Skeletal muscle cell (primary cell): Measurements from ENCODE around the gene ALX3.
"Not testable (repeated sequence)": the region's sequence is repeated elsewhere in the genome, so short reads cannot be mapped to it uniquely, and the experiment has no call there.

ENCODE experiments used
- DNase-seq: peaks from one replicate; pipeline ENCODE4 v3.0.0-alpha.2; 2010; ENCODE audit warnings: low read depth
- H3K4me3 ChIP-seq: 2 replicates; pipeline ENCODE4 v1.5.1; 2011; ENCODE audit warnings: low read depth, mild to moderate bottlenecking, control low read depth, low read length, moderate library complexity

ALX3 gene

GRCh38 chr1:110051262-110051648, 19.2 kb downstream of the ALX3 start:
- no peak overlapping the region for H3K4me3 ChIP-seq
- DNase-seq: no peak

- no peak for DNase-seq
- no peak overlapping the region for H3K4me3 ChIP-seq
Measured at GRCh38 chr1:110050602-110051261, 19.7 kb downstream of the ALX3 start.

- DNase-seq: no peak
- no peak overlapping the region for H3K4me3 ChIP-seq
Measured at GRCh38 chr1:110049801-110050601, 20.5 kb downstream of the ALX3 start.

- no peak overlapping the region for H3K4me3 ChIP-seq
- no peak for DNase-seq
Measured at GRCh38 chr1:110048923-110049601, 21.4 kb downstream of the ALX3 start.

GRCh38 chr1:110048240-110048639, 22.2 kb downstream of the ALX3 start:
- DNase-seq: no peak
- H3K4me3 ChIP-seq: no peak overlapping the region

GRCh38 chr1:110047463-110047862, 23.0 kb downstream of the ALX3 start:
- H3K4me3 ChIP-seq: no peak overlapping the region
- no peak for DNase-seq

- H3K4me3 ChIP-seq: no peak overlapping the region
- DNase-seq: no peak
Measured at GRCh38 chr1:110043016-110043415, 27.5 kb downstream of the ALX3 start.

- H3K4me3 ChIP-seq: no peak overlapping the region
- DNase-seq: no peak
Measured at GRCh38 chr1:110040548-110040947, 29.9 kb downstream of the ALX3 start.

- DNase-seq: no peak
- no peak overlapping the region for H3K4me3 ChIP-seq
Measured at GRCh38 chr1:110039641-110040040, 30.8 kb downstream of the ALX3 start.

GRCh38 chr1:110038271-110038670, 32.2 kb downstream of the ALX3 start:
- no peak for DNase-seq
- H3K4me3 ChIP-seq: no peak overlapping the region

GRCh38 chr1:110035236-110035752, 35.2 kb downstream of the ALX3 start:
- DNase-seq: no peak
- peak overlapping the region; percentile 89 for H3K4me3 ChIP-seq

- peak within 1 kb of the TSS; percentile 89 for H3K4me3 ChIP-seq
- peak; percentile 88 for DNase-seq
Measured at GRCh38 chr1:110034451-110035235, 35.8 kb downstream of the ALX3 start, which contains the start of gene STRIP1. Gene STRIP1, plus strand, starts transcription at chr1:110034624. Its CDS starts 14 bp downstream, at chr1:110034638.

- peak overlapping the region; percentile 89 for H3K4me3 ChIP-seq
- no peak for DNase-seq
Measured at GRCh38 chr1:110034040-110034450, 36.4 kb downstream of the ALX3 start.

GRCh38 chr1:110033421-110033820, 37.1 kb downstream of the ALX3 start:
- no peak overlapping the region for H3K4me3 ChIP-seq
- DNase-seq: no peak

- no peak overlapping the region for H3K4me3 ChIP-seq
- no peak for DNase-seq
Measured at GRCh38 chr1:110032327-110032726, 38.1 kb downstream of the ALX3 start.

GRCh38 chr1:110030687-110031086, 39.8 kb downstream of the ALX3 start:
- not testable (repeated sequence) for DNase-seq, H3K4me3 ChIP-seq

GRCh38 chr1:110024613-110025012, 45.9 kb downstream of the ALX3 start:
- no peak for DNase-seq

GRCh38 chr1:110021285-110021684, 49.2 kb downstream of the ALX3 start:
- no peak overlapping the region for H3K4me3 ChIP-seq
- no peak for DNase-seq

More at GRCh38 chr1:110024613-110025012, 45.9 kb downstream of the ALX3 start:
- H3K4me3 ChIP-seq: no peak overlapping the region

- DNase-seq: no peak
- H3K4me3 ChIP-seq: no peak overlapping the region
Measured at GRCh38 chr1:110019770-110020169, 50.7 kb downstream of the ALX3 start.
